HG03432 (cell line): Measurements from ENCODE around the gene CD84.
"Not testable (repeated sequence)": the region's sequence is repeated elsewhere in the genome, so short reads cannot be mapped to it uniquely, and the experiment has no call there.

Experiments used
- ATAC-seq: cut with Tn5 transposase; IDR thresholded peaks from one replicate; pipeline ENCODE4 v1.9.1; 2021; ENCODE audit warnings: mild to moderate bottlenecking, moderate library complexity; ENCODE audit not compliant: unreplicated experiment

CD84 gene

GRCh38 chr1:160610569-160611242, 31.4 kb upstream of the CD84 start:
- ATAC-seq = no peak

- ATAC-seq = no peak
Measured at GRCh38 chr1:160608941-160609340, 29.6 kb upstream of the CD84 start.

- ATAC-seq = no peak
Measured at GRCh38 chr1:160608514-160608913, 29.2 kb upstream of the CD84 start.

GRCh38 chr1:160608057-160608456, 28.8 kb upstream of the CD84 start:
- no peak for ATAC-seq

- peak; percentile 2 for ATAC-seq
Measured at GRCh38 chr1:160607672-160608032, 28.4 kb upstream of the CD84 start.

GRCh38 chr1:160607011-160607671, 27.8 kb upstream of the CD84 start:
- peak; percentile 72 for ATAC-seq

- peak; percentile 1 for ATAC-seq
Measured at GRCh38 chr1:160606611-160607010, 27.3 kb upstream of the CD84 start.

GRCh38 chr1:160605792-160606479, 26.6 kb upstream of the CD84 start:
- ATAC-seq = no peak

- no peak for ATAC-seq
Measured at GRCh38 chr1:160605205-160605604, 25.9 kb upstream of the CD84 start.

GRCh38 chr1:160597705-160598104, 18.4 kb upstream of the CD84 start:
- ATAC-seq = no peak

GRCh38 chr1:160597051-160597450, 17.8 kb upstream of the CD84 start:
- no peak for ATAC-seq

GRCh38 chr1:160590488-160590887, 11.2 kb upstream of the CD84 start:
- no peak for ATAC-seq

- no peak for ATAC-seq
Measured at GRCh38 chr1:160588468-160588867, 9.2 kb upstream of the CD84 start.

GRCh38 chr1:160584784-160585183, 5.5 kb upstream of the CD84 start:
- ATAC-seq = no peak

GRCh38 chr1:160582976-160583375, 3.7 kb upstream of the CD84 start:
- ATAC-seq = not testable (repeated sequence)

GRCh38 chr1:160581961-160582360, 2.7 kb upstream of the CD84 start:
- no peak for ATAC-seq

GRCh38 chr1:160580221-160580812, 1.0 kb upstream of the CD84 start:
- no peak for ATAC-seq

GRCh38 chr1:160578525-160579191, 638 bp downstream of the CD84 start:
- ATAC-seq = no peak

GRCh38 chr1:160578175-160578524, 1.1 kb downstream of the CD84 start:
- peak; percentile 37 for ATAC-seq

- no peak for ATAC-seq
Measured at GRCh38 chr1:160577671-160578070, 1.6 kb downstream of the CD84 start.

- ATAC-seq = no peak
Measured at GRCh38 chr1:160576884-160577283, 2.4 kb downstream of the CD84 start.
